ENCODE results near the gene ANKRD36C. TPM values are rescaled to one million over a fixed set of nuclear protein-coding genes. Genes with fewer than 3 reads are reported as not detected.
"Not testable (repeated sequence)": the region's sequence is repeated elsewhere in the genome, so short reads cannot be mapped to it uniquely, and the experiment has no call there.

ANKRD36C gene
- total and polyA plus RNA-seq, 9 of the 15 experiments (the other 6 are each of a cell fraction or from before 2014, with no cell fraction given): 4.4 to 51.6 (median 11.9) TPM

DNA sequence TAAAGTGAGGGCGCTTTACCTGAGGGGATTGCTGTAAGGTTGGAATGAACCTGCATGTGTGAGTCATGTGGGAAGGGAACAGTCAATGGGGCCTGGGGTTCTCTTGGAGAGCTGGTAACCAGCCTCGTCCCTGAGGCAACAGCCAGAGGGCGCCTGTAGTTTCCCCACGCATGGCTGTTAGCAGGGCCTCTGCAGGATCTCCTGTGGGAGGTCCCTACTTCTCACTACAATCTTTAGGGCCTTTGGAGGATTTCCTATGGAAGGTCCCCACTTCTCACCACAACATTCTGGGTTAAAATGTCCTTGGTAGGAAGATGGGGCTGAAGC is 19.5 kb upstream of the ANKRD36C start:
- H3K79me2 ChIP-seq (ENCODE audit: control insufficient read depth, insufficient read depth, low read length); POLR2A ChIA-PET; H3K27ac ChIP-seq (ENCODE audit: extremely low read depth, low read depth, low read length); BruUV-seq (replicated peaks); H3K4me1 ChIP-seq (replicated peaks in 1 of 2; ENCODE audit: control insufficient read depth in 2 of 2, insufficient read depth in 2 of 2, low read length in 2 of 2); CTCF ChIA-PET (ENCODE audit: low intra/inter-chr PET ratio); H3K36me3 ChIP-seq (ENCODE audit: control insufficient read depth, insufficient read depth, low read length); H3K9me3 ChIP-seq (replicated peaks; ENCODE audit: control insufficient read depth, insufficient read depth, low read depth, low read length); H4K20me1 ChIP-seq (replicated peaks; ENCODE audit: control insufficient read depth, insufficient read depth, low read length); H3K27me3 ChIP-seq (ENCODE audit: control insufficient read depth in 2 of 2, insufficient read depth in 2 of 2, low read length in 2 of 2); H3K9me1 ChIP-seq (ENCODE audit: control insufficient read depth, insufficient read depth, low read length); intact Hi-C loops (cut with micrococcal nuclease): not testable (repeated sequence)
- Histone ChIP-seq H3K9ac (ENCODE audit: insufficient read depth in 1 of 2, low read depth in 2 of 2, low read length in 2 of 2) (peak overlapping the region in 1 of 2 experiments; percentile 84; a peak in 1 of 4 replicates), H2AFZ (ENCODE audit: low read depth, low read length) (0 out of 2 replicates have a peak overlapping the region, but pooled peaks have one; percentile 32), H3K4me3 (peak overlapping the region; percentile 34), H3K4me2 (ENCODE audit: insufficient read depth, low read length) (peak overlapping the region; percentile 70)
- WGBS (ENCODE audit: insufficient coverage, low coverage, missing lambda C conversion rate): 6% methylated on average over 4 of the region's 4 CpGs
- peak; percentile 72 for FAIRE-seq
- ATAC-seq: peak; percentile 84
- in situ Hi-C loops (cut with MboI): loop anchor here (5.0 to 25.0 kb wide), 3 partner anchors 224 to 1081 kb away; partner anchors contain the start of genes FAHD2B and NEURL3
- peak in 1 of 4 experiments; percentile 64 for DNase-seq (ENCODE audit: extremely low read depth in 1 of 4, low spot score in 3 of 4)
- TF ChIP-seq ATF7 (IDR thresholded peaks at IDR 0.05) (peak; percentile 43; the same call in 1 of the 2 replicates), MAZ (CRISPR knock-in tag; conservative IDR thresholded peaks at IDR 0.05 in 1 of 2, IDR thresholded peaks at IDR 0.05 in 1 of 2) (peak in 1 of 2 experiments; percentile 27; a peak in 1 of 4 replicates), RAD21 (CRISPR knock-in tag; conservative IDR thresholded peaks at IDR 0.05 in 1 of 2, IDR thresholded peaks at IDR 0.05 in 1 of 2) (peak; percentile 20 to 23; a peak in 2 of 4 replicates), RB1 (IDR thresholded peaks at IDR 0.05; ENCODE audit: low read depth) (peak; percentile 11; the same call in 1 of the 2 replicates), YY1 (IDR thresholded peaks at IDR 0.05; ENCODE audit: borderline replicate concordance in 1 of 3, control insufficient read depth in 1 of 3, extremely low read depth in 1 of 3, insufficient read depth in 3 of 3, insufficient read length in 1 of 3, insufficient replicate concordance in 2 of 3, low read depth in 1 of 3, low read length in 2 of 3) (peak in 1 of 3 experiments; percentile 19), CTBP1 (IDR thresholded peaks at IDR 0.05; ENCODE audit: borderline replicate concordance) (0 out of 2 replicates have a peak, but pooled peaks have one; percentile 21), E2F6 (IDR thresholded peaks at IDR 0.05; ENCODE audit: borderline replicate concordance in 1 of 2, extremely low read depth in 1 of 2, insufficient read depth in 1 of 2, insufficient read length in 1 of 2, low read depth in 1 of 2, low read length in 1 of 2, poor library complexity in 1 of 2, severe bottlenecking in 1 of 2) (peak in 1 of 2 experiments; percentile 17), THAP12 (CRISPR knock-in tag; IDR thresholded peaks at IDR 0.05) (peak; percentile 18; the same call in 1 of the 2 replicates), L3MBTL2 (IDR thresholded peaks at IDR 0.05) (peak; percentile 45; the same call in 1 of the 2 replicates), NRF1 (conservative IDR thresholded peaks at IDR 0.05 in 1 of 2, IDR thresholded peaks at IDR 0.05 in 1 of 2) (peak; percentile 66 to 75), CTCF (IDR thresholded peaks at IDR 0.05 in 2 of 3, conservative IDR thresholded peaks at IDR 0.05 in 1 of 3; ENCODE audit: insufficient read depth in 2 of 3, low read depth in 1 of 3, low read length in 3 of 3) (peak; percentile 39 to 42 (median 42); a peak in 5 of 6 replicates), RFX1 (IDR thresholded peaks at IDR 0.05) (0 out of 2 replicates have a peak, but pooled peaks have one; percentile 11)
- TF ChIP-seq, protein P1, sequence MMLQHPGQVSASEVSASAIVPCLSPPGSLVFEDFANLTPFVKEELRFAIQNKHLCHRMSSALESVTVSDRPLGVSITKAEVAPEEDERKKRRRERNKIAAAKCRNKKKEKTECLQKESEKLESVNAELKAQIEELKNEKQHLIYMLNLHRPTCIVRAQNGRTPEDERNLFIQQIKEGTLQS (IDR thresholded peaks at IDR 0.05): 0 out of 2 replicates have a peak, but pooled peaks have one; percentile 11
- TF ChIP-seq, protein P1 (CRISPR knock-in tag; conservative IDR thresholded peaks at IDR 0.05): not testable (repeated sequence)

Data from K562 (cell line).